Measurements from ENCODE around the gene PLXDC2.

PLXDC2 gene

GRCh38 chr10:20105236-20105635 lies 289.0 kb downstream of the PLXDC2 start:
- DNase-seq (ENCODE audit: low read depth in 1 of 2, low spot score in 1 of 2), result no peak

DNA sequence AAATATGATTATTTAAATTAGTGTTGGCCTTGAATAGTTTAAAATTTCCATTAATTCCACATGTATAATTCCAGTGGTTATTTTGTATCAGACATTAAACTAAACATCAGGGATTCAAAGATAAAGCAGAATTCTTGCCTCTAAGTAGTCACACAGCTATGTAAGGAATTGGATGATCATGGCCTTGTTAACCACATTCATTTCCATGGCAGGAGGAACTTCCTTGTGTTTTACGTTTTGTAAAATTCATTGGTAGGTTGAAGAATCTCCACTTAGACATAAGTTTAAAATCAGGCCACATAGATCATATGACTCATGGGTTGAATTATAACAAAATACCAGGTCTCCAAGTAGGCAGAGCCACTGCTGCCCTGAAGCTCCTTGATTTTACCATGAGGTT lies 289.7 kb downstream of the PLXDC2 start:
- no peak for DNase-seq (ENCODE audit: low read depth in 1 of 2, low spot score in 1 of 2)

DNA sequence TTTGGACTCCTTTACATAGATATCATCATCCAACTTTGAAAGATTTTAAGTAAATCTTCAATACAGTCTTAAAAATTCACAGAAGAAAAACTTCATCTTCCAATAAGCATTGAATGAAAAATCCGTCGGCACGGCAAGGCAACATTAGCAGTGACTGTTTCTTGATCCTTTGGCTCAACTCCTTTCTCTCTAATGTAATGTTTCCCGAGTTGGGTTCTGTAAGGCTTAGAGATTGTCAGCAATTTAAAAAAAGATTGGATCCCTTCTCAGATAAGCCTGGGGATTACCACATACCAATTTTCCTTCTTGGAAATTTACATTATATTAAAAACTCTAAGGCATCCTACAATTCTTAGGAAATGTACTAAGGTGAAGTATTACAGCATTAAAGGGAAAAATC lies 291.8 kb downstream of the PLXDC2 start:
- DNase-seq (ENCODE audit: low read depth in 1 of 2, low spot score in 1 of 2), result no peak

- no peak for DNase-seq (ENCODE audit: low read depth in 1 of 2, low spot score in 1 of 2)
Measured at GRCh38 chr10:20109613-20110012, 293.4 kb downstream of the PLXDC2 start.

DNA sequence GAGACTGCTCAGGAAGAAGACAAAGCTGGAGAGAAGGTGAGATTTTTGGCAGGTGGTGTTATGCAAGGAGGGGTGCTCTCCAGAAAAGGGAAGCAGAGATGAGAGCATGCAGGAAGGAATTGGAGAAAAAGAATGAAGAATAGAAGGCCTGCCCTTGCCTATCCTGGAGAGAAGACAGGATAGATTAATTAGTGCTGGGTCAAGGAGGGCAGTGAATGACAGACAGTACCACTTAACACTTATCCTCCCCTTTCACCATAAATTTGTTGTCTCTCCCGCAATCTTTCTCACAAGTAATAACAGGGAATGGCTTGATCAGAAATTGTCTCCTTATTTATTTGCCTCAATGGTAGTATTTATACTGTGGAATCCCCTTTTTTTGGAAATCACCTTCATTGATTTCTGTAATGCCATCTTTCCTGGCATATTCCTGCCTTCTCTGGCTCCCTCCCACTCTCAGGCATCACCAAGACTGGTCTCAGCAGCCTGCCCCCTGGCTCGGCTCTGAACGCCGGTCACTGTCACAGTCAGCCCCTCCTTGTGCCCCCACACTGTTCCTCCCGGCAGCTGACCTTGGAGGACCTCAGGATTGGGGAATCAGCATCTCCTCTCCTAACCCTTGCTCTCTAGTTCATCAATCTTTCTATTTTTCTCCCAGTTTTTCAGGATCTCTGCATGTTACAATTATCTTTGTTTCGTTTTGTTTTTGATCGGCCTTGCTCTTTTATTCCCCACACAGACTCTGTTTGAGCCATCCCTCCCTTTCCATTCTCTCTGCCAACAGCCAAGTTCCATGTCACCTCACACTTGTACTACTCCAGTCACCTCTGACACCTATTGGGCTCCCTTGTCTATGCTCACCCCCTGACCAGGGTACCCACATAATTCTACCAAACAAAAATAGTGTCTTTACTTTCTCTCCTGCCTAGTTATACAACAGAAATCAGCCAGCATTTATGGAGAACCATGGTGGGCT lies 294.2 kb downstream of the PLXDC2 start:
- DNase-seq (ENCODE audit: low read depth in 1 of 2, low spot score in 1 of 2), result no peak

- no peak for DNase-seq (ENCODE audit: low read depth in 1 of 2, low spot score in 1 of 2)
Measured at GRCh38 chr10:20114179-20114578, 297.9 kb downstream of the PLXDC2 start.

DNA sequence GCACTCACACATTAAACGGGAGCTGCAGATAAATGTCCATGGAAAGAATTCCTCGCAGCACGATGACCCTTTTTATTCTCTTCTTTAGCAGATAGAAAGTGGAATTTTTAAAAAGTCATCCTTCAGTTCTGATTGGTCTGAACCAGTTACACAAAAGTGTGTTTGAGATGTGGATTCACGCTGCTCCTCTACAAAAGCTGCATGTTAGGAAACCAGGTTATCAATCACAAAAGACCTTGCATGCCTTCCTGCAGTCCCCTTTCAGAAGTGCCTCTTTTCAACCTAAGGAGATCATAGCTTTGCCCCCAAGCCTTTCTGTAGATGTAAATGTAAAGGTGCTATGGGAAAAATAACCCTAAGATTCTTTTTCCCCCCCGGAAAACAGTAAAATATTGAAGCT lies 299.7 kb downstream of the PLXDC2 start:
- no peak for DNase-seq (ENCODE audit: low read depth in 1 of 2, low spot score in 1 of 2)

GRCh38 chr10:20117471-20117870 lies 301.2 kb downstream of the PLXDC2 start:
- DNase-seq (ENCODE audit: low read depth in 1 of 2, low spot score in 1 of 2), result no peak

- no peak for DNase-seq (ENCODE audit: low read depth in 1 of 2, low spot score in 1 of 2)
Measured at GRCh38 chr10:20118119-20118518, 301.9 kb downstream of the PLXDC2 start.

DNA sequence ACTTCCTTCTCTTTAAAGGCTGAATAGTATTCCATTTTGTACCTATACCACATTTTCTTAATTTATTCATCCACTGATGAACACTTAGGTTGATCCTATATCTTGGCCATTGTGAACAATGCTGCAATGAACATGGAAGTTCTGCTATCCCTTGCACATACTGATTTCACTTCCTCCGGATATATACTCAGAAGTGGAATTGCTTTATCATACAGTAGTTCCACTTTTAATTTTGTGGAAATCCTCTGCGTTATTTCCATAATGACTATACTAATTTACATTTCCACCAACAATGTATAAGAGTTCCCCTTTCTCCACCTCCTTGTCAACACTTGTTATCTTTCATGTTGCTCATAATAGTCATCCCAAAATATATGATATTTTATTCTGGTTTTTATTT lies 312.6 kb downstream of the PLXDC2 start:
- no peak for DNase-seq (ENCODE audit: low read depth in 1 of 2, low spot score in 1 of 2)

- DNase-seq (ENCODE audit: low read depth in 1 of 2, low spot score in 1 of 2), result no peak
Measured at GRCh38 chr10:20132816-20133215, 316.6 kb downstream of the PLXDC2 start.

DNA sequence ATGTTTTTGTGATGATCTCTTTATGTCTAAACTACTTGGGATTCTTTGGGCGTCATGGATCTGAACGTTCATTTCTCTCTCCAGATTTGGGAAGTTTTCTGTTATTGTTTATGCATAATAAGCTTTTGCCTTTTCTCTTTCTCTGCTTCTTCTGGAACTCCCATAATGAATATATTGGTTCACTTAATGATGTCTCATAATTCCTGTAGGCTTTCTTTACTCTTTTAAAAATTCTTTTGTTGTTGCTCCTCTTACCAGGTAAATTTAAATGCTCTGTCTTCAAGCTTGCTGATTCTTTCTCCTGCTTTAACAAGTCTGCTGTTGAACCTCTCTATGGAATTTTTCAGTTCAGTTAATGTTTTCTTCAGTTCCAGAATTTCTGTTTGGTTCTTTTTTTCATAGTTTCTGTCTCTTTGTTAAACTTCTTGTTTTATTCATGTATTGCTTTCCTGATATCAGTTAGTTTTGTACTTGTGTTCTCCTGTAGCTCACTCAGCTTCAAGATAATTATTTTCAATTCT lies 317.5 kb downstream of the PLXDC2 start:
- no peak for DNase-seq (ENCODE audit: low read depth in 1 of 2, low spot score in 1 of 2)

GRCh38 chr10:20142311-20142710 lies 326.1 kb downstream of the PLXDC2 start:
- DNase-seq (ENCODE audit: low read depth in 1 of 2, low spot score in 1 of 2), result no peak

- DNase-seq (ENCODE audit: low read depth in 1 of 2, low spot score in 1 of 2), result no peak
Measured at GRCh38 chr10:20144268-20144667, 328.0 kb downstream of the PLXDC2 start.

- no peak for DNase-seq (ENCODE audit: low read depth in 1 of 2, low spot score in 1 of 2)
Measured at GRCh38 chr10:20146004-20146403, 329.8 kb downstream of the PLXDC2 start.

- DNase-seq (ENCODE audit: low read depth in 1 of 2, low spot score in 1 of 2), result no peak
Measured at GRCh38 chr10:20147684-20148083, 331.5 kb downstream of the PLXDC2 start.

GRCh38 chr10:20156511-20156910 lies 340.3 kb downstream of the PLXDC2 start:
- no peak for DNase-seq (ENCODE audit: low read depth in 1 of 2, low spot score in 1 of 2)

DNA sequence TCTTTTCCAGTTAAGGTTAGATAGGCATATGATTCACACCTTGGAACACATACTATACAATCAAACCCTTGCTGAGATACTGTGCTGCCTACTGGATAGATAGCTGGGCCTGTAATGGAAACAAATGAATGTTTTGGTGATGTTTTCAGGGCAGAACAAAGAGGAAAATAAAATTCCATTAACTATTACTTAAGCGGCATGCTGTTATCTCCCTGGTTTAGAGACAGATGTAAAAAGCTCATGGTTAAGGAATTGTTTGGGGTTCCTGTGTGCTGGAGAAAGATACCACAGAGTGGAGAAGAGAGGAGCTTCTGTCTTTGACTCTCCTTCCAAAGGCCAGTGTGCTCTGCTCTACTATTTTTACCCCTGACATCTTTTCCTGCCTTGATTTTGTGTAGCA lies 341.1 kb downstream of the PLXDC2 start:
- DNase-seq (ENCODE audit: low read depth in 1 of 2, low spot score in 1 of 2), result no peak

GRCh38 chr10:20158086-20158485 lies 341.9 kb downstream of the PLXDC2 start:
- DNase-seq (ENCODE audit: low read depth in 1 of 2, low spot score in 1 of 2), result no peak

DNA sequence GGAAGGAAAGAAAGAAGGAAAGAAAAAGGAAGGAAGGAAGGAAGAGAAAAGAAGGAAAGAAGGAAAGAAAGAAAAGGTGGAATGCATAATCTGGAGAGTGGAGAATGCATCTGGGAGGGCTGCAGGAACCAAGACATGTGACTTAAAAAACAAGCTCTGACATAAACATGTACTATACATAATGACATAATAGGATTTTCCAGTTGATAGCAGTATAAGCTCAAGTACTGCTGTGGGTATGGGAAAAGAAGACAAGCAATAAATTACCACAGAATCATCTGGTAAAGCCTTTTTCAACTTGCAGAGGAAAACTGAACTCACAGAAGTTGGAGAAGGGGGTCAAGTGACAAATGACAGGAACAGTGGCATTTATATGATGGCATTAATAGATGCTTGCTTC lies 345.9 kb downstream of the PLXDC2 start:
- DNase-seq (ENCODE audit: low read depth in 1 of 2, low spot score in 1 of 2), result no peak

- no peak for DNase-seq (ENCODE audit: low read depth in 1 of 2, low spot score in 1 of 2)
Measured at GRCh38 chr10:20166096-20166675, 350.0 kb downstream of the PLXDC2 start.

- no peak for DNase-seq (ENCODE audit: low read depth in 1 of 2, low spot score in 1 of 2)
Measured at GRCh38 chr10:20170661-20171060, 354.4 kb downstream of the PLXDC2 start.
